ENCODE data around the gene DAZAP2.

Gene DAZAP2

DNA sequence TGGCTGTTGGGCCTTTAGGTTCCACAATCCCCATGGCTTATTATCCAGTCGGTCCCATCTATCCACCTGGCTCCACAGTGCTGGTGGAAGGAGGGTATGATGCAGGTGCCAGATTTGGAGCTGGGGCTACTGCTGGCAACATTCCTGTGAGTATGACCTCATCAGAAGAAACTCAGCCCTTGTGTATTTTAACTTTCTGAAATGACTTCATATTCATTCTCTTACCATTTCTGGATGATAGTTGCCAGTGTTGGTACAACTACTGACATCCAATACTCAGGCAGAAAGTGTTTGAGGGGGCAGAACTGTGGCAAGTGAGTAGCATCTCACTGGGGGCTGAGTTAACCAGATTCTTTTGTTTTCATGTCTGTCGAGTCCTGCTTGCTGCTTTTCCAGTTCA, 2.3 kb downstream of the DAZAP2 start:
- no peak for TF ChIP-seq GABPA (IDR thresholded peaks at IDR 0.05; ENCODE audit: low read depth)
- peak overlapping the region; percentile 100 for H3K27ac ChIP-seq (replicated peaks)
- no peaks in the 10 kb centered on the region for H3K27me3 ChIP-seq (ENCODE audit: insufficient read depth, poor library complexity, severe bottlenecking)
- DNase-seq (ENCODE audit: low read depth in 1 of 2, low spot score in 1 of 2): no peak
- no peak overlapping the region for H3K4me3 ChIP-seq (replicated peaks; ENCODE audit: insufficient read depth, low read length)

DNA sequence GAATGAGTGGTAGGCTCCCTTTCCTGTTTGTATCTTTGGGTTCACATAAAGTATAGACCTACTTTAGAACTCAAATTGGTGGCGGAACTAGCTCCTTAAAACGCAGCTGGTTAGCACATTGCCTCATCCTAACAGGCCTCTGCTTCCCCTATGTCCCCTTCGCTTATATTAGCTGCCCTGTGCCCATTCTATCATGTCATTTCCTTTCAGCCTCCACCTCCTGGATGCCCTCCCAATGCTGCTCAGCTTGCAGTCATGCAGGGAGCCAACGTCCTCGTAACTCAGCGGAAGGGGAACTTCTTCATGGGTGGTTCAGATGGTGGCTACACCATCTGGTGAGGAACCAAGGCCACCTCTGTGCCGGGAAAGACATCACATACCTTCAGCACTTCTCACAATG, 3.5 kb downstream of the DAZAP2 start:
- H3K27ac ChIP-seq (replicated peaks): peak overlapping the region; percentile 100
- peak; percentile 81 to 97 for DNase-seq (ENCODE audit: low read depth in 1 of 2, low spot score in 1 of 2)
- H3K27me3 ChIP-seq (ENCODE audit: insufficient read depth, poor library complexity, severe bottlenecking): no peaks in the 10 kb centered on the region
- H3K4me3 ChIP-seq (replicated peaks; ENCODE audit: insufficient read depth, low read length): no peak overlapping the region
- TF ChIP-seq, protein P1, sequence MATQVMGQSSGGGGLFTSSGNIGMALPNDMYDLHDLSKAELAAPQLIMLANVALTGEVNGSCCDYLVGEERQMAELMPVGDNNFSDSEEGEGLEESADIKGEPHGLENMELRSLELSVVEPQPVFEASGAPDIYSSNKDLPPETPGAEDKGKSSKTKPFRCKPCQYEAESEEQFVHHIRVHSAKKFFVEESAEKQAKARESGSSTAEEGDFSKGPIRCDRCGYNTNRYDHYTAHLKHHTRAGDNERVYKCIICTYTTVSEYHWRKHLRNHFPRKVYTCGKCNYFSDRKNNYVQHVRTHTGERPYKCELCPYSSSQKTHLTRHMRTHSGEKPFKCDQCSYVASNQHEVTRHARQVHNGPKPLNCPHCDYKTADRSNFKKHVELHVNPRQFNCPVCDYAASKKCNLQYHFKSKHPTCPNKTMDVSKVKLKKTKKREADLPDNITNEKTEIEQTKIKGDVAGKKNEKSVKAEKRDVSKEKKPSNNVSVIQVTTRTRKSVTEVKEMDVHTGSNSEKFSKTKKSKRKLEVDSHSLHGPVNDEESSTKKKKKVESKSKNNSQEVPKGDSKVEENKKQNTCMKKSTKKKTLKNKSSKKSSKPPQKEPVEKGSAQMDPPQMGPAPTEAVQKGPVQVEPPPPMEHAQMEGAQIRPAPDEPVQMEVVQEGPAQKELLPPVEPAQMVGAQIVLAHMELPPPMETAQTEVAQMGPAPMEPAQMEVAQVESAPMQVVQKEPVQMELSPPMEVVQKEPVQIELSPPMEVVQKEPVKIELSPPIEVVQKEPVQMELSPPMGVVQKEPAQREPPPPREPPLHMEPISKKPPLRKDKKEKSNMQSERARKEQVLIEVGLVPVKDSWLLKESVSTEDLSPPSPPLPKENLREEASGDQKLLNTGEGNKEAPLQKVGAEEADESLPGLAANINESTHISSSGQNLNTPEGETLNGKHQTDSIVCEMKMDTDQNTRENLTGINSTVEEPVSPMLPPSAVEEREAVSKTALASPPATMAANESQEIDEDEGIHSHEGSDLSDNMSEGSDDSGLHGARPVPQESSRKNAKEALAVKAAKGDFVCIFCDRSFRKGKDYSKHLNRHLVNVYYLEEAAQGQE (IDR thresholded peaks at IDR 0.05; ENCODE audit: insufficient replicate concordance, low read depth): no peak
- TF ChIP-seq GABPA (IDR thresholded peaks at IDR 0.05; ENCODE audit: low read depth) (peak; percentile 73), SPI1 (IDR thresholded peaks at IDR 0.05; ENCODE audit: borderline replicate concordance, low read depth) (peak; percentile 38; the same call in 1 of the 2 replicates), POLR2AphosphoS5 (IDR thresholded peaks at IDR 0.05; ENCODE audit: low read depth) (peak; percentile 84)
- TF ChIP-seq, protein P2, sequence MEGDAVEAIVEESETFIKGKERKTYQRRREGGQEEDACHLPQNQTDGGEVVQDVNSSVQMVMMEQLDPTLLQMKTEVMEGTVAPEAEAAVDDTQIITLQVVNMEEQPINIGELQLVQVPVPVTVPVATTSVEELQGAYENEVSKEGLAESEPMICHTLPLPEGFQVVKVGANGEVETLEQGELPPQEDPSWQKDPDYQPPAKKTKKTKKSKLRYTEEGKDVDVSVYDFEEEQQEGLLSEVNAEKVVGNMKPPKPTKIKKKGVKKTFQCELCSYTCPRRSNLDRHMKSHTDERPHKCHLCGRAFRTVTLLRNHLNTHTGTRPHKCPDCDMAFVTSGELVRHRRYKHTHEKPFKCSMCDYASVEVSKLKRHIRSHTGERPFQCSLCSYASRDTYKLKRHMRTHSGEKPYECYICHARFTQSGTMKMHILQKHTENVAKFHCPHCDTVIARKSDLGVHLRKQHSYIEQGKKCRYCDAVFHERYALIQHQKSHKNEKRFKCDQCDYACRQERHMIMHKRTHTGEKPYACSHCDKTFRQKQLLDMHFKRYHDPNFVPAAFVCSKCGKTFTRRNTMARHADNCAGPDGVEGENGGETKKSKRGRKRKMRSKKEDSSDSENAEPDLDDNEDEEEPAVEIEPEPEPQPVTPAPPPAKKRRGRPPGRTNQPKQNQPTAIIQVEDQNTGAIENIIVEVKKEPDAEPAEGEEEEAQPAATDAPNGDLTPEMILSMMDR (IDR thresholded peaks at IDR 0.05; ENCODE audit: insufficient read depth, low read length): no peak

DNA sequence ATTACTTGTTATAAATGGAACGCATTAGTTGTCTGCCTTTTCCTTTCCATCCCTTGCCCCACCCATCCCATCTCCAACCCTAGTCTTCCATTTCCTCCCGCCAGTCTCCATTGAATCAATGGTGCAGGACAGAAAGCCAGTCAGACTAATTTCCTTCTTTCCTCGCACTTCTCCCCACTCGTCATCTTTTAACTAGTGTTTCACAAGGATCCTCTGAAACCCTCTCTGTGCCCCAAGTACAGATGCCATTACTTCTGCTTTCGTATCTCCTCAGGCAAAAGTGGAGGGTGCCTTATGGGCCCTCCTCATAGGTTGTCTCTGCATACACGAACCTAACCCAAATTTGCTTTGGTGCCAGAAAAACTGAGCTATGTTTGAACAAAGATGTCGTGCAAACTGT, 4.2 kb downstream of the DAZAP2 start:
- peak overlapping the region; percentile 100 for H3K27ac ChIP-seq (replicated peaks)
- TF ChIP-seq, protein P2 (IDR thresholded peaks at IDR 0.05; ENCODE audit: insufficient read depth, low read length): no peak
- peak; percentile 41; the same call in 1 of the 2 replicates for TF ChIP-seq SPI1 (IDR thresholded peaks at IDR 0.05; ENCODE audit: borderline replicate concordance, low read depth)

DNA sequence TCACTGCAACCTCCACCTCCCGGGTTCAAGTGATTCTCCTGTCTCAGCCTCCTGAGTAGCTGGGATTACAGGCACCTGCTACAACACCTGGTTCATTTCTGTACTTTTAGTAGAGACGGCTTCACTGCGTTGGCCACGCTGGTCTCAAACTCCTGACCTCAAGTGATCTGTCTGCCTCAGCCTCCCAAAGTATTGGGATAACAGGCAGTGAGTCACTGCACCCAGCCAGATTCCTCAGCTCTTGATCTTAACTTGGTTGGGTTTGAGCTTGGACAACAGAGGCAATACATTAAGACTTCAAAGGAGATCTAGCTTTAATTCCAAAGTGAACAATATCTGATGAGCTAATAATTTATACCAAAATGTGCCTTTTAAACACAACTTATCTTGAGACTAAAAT, 5.6 kb downstream of the DAZAP2 start:
- Histone ChIP-seq H3K27me3 (ENCODE audit: insufficient read depth, poor library complexity, severe bottlenecking) (no peaks in the 10 kb centered on the region), H3K27ac (replicated peaks) (no peak overlapping the region; the same call in 1 of the 2 replicates), H3K4me3 (replicated peaks; ENCODE audit: insufficient read depth, low read length) (no peak overlapping the region)
- TF ChIP-seq, protein P2 (IDR thresholded peaks at IDR 0.05; ENCODE audit: insufficient read depth, low read length): no peak
- peak; percentile 65; the same call in 1 of the 2 replicates for TF ChIP-seq POLR2AphosphoS5 (IDR thresholded peaks at IDR 0.05; ENCODE audit: low read depth)
- DNase-seq (ENCODE audit: low read depth in 1 of 2, low spot score in 1 of 2): no peak

More for the DNA sequence above, 4.2 kb downstream of the DAZAP2 start:
- peak in 1 of 2 experiments; percentile 77 for DNase-seq (ENCODE audit: low read depth in 1 of 2, low spot score in 1 of 2)
- Histone ChIP-seq H3K27me3 (ENCODE audit: insufficient read depth, poor library complexity, severe bottlenecking) (no peaks in the 10 kb centered on the region), H3K4me3 (replicated peaks; ENCODE audit: insufficient read depth, low read length) (no peak overlapping the region)

DNA sequence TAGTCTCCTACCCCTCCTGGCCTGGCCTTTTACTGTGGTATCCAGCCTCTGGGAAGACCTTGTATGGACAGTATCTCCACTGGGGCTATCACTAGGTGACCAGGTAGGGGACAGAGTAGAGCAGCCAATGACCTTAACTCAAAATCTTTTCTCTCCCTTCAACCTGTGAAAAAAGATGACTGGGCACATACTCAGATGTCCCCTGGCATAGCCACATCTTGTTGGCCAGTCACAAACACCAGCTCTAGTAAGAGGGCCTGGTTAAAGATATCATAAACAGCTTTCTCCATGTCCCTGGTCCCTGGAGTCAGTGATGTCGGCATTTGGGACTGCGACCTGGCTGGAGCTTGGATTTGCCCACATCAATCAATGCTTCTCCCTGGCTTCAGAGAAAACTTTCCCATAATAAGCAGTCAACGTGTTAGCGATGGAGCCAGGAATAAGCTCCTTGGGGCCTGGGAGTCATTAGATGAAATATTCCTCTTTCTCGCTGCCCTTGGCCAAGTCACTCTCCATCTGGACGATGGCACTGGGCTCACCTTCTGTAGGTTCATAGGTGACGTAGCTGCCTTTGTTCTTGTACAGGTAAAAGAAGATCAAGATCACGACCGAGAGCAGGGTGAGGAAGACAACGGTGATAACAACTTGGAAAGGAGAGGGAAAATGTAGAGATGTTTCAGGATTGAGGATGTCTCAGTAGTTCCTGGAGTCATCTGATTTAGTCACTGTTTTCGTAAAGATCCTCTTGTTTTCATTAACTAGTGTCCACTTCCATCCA, 7.0 kb downstream of the DAZAP2 start:
- Histone ChIP-seq H3K27ac (replicated peaks) (peak overlapping the region; percentile 76), H3K27me3 (ENCODE audit: insufficient read depth, poor library complexity, severe bottlenecking) (no peaks in the 10 kb centered on the region), H3K4me3 (replicated peaks; ENCODE audit: insufficient read depth, low read length) (no peak overlapping the region)
- DNase-seq (ENCODE audit: low read depth in 1 of 2, low spot score in 1 of 2): no peak
- TF ChIP-seq POLR2AphosphoS5 (IDR thresholded peaks at IDR 0.05; ENCODE audit: low read depth): no peak
- no peak for TF ChIP-seq GABPA (IDR thresholded peaks at IDR 0.05; ENCODE audit: low read depth)
- TF ChIP-seq, protein P2 (IDR thresholded peaks at IDR 0.05; ENCODE audit: insufficient read depth, low read length): no peak
- TF ChIP-seq SPI1 (IDR thresholded peaks at IDR 0.05; ENCODE audit: borderline replicate concordance, low read depth): no peak
- TF ChIP-seq, protein P1 (IDR thresholded peaks at IDR 0.05; ENCODE audit: insufficient replicate concordance, low read depth): no peak

Measured in HL-60 (cell line).